GM10248 (cell line): ENCODE results near the gene PDZRN4.

Experiments used
- CTCF ChIA-PET: fragments of 300-600 bp; sonication (Branson Sonifier 250); formaldehyde crosslinking; extraction: SDS; loops from one replicate; lab custom pipeline; 2021; ENCODE audit warnings: antibody characterized with exemption; lab: Yijun Ruan, JAX
- POLR2A ChIA-PET: fragments of 350-650 bp; sonication (Branson Sonifier 250); formaldehyde crosslinking; extraction: SDS; loops from one replicate; lab custom pipeline; 2020; ENCODE audit warnings: antibody characterized with exemption; lab: Yijun Ruan, JAX
- DNase-seq: peaks from one replicate; pipeline ENCODE4 v3.0.0; 2012; ENCODE audit errors: extremely low spot score
- CTCF ChIP-seq: IDR thresholded peaks from 2 replicates; pipeline ENCODE4 v1.5.1; 2012; ENCODE audit warnings: mild to moderate bottlenecking, low read depth; ENCODE audit errors: extremely low read depth, missing control alignments, control extremely low read depth

Gene PDZRN4

GRCh38 chr12:41212625-41213024, 24.5 kb downstream of the PDZRN4 start:
- TF ChIP-seq CTCF: no peak
- no peak for DNase-seq
- CTCF ChIA-PET: interaction anchor here (1.4 to 1.5 kb wide), 2 partner anchors 43 to 60 kb away, joined by 3 read pairs; no protein-coding TSS in a partner anchor
- POLR2A ChIA-PET: no interaction called here

- TF ChIP-seq CTCF: no peak
- CTCF ChIA-PET: interaction anchor here (1.2 to 1.5 kb wide), 3 partner anchors 12 to 59 kb away, joined by 3 read pairs; no protein-coding TSS in a partner anchor
- DNase-seq: no peak
- POLR2A ChIA-PET: no interaction called here
Measured at GRCh38 chr12:41213107-41213506, 25.0 kb downstream of the PDZRN4 start.

GRCh38 chr12:41213648-41214047, 25.5 kb downstream of the PDZRN4 start:
- TF ChIP-seq CTCF: no peak
- POLR2A ChIA-PET: no interaction called here
- CTCF ChIA-PET: interaction anchor here (1.2 to 1.5 kb wide), 3 partner anchors 12 to 59 kb away, joined by 3 read pairs; no protein-coding TSS in a partner anchor
- no peak for DNase-seq

- POLR2A ChIA-PET: no interaction called here
- CTCF ChIA-PET: interaction anchor here (0.7 kb wide), 1 partner anchor 12 kb away, joined by 3 read pairs; no protein-coding TSS in a partner anchor
- TF ChIP-seq CTCF: no peak
- DNase-seq: no peak
Measured at GRCh38 chr12:41217727-41218126, 29.6 kb downstream of the PDZRN4 start.

- ChIA-PET POLR2A (no interaction called here), CTCF (interaction anchor here (0.8 kb wide), 1 partner anchor 15 kb away, joined by 3 read pairs; no protein-coding TSS in a partner anchor)
- no peak for DNase-seq
- TF ChIP-seq CTCF: no peak
Measured at GRCh38 chr12:41220931-41221330, 32.8 kb downstream of the PDZRN4 start.

- ChIA-PET POLR2A (no interaction called here), CTCF (interaction anchor here (1.4 to 2.0 kb wide), 2 partner anchors 13 to 18 kb away, joined by 5 to 7 read pairs; no protein-coding TSS in a partner anchor)
- no peak for TF ChIP-seq CTCF
- DNase-seq: no peak
Measured at GRCh38 chr12:41221491-41221890, 33.4 kb downstream of the PDZRN4 start.
